ENCODE results near the gene ADPRHL1.
"Not testable (repeated sequence)": the region's sequence is repeated elsewhere in the genome, so short reads cannot be mapped to it uniquely, and the experiment has no call there.

GRCh38 chr13:113436866-113437265 lies 16.4 kb downstream of the ADPRHL1 start:
- TF ChIP-seq CTCF (IDR thresholded peaks at IDR 0.05); ZFX (IDR thresholded peaks at IDR 0.05; ENCODE audit: borderline replicate concordance): not testable (repeated sequence)

Data from 22Rv1 (cell line).